Stimulated activated CD4-positive, alpha-beta T cell treated with anti-CD3 and anti-CD28 coated beads, Interleukin-1b, Interleukin-23, amount 100 ng/mL, for 4 hours (primary cell): Measurements from ENCODE around the gene DEFB131A.
"Not testable (repeated sequence)": the region's sequence is repeated elsewhere in the genome, so short reads cannot be mapped to it uniquely, and the experiment has no call there.

Experiments used
- DNase-seq, 2 donors: peaks; one replicate each; pipeline ENCODE4 v3.0.0-alpha.2; 2020; ENCODE audit warnings: low read depth in 2 of 2

The DEFB131A gene

GRCh38 chr4:9494256-9495035, 50.2 kb downstream of the DEFB131A start:
- not testable (repeated sequence) for DNase-seq

DNA sequence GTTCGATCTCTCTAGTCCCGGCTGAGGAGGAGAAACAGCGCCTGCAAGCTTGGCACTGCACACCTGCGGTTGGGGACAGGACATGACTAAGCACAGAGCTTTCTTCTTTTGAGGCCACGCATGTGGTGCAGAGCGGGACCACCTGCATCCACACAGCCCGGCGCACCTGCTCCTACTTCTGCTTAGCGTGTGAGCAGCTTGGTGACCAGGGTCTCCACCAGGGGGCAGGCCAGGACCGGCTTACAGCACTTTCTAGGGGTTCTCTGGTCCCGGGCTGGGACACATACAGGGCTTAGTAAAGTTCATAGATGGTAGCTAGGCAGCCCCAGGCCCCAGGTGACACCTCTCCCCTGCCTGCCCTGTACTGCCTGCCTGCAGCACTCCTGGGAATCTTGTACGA, 51.2 kb downstream of the DEFB131A start:
- DNase-seq: peak; percentile 22 to 63

- not testable (repeated sequence) for DNase-seq
Observed at GRCh38 chr4:9497575-9498467, 53.6 kb downstream of the DEFB131A start.

GRCh38 chr4:9498468-9499040, 54.3 kb downstream of the DEFB131A start:
- DNase-seq: not testable (repeated sequence)

DNA sequence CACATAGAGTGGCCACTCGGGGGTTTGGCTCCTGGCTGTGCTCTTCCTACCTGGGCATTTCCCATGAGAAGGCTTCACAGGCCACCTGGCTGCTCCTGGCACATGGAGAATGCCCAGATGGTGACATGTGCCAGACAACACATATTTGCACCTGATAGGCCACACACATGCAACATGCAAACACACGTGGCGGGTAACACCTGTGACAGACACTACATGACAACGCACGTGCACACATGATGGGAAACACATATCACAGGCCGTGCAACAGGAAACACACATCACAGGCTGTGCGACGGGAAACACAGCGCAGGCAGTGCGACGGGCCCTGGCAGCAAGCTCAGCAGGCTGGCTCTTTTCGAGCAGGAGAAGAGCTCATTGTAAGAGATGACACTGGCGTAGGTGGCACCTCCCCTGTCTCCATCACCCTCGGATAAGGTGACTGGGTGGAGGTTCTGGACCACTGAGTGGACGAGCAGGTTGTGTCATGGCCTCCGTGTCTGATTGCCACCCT, 55.8 kb downstream of the DEFB131A start:
- not testable (repeated sequence) for DNase-seq
